ENCODE results near the gene NINL.

- TF ChIP-seq CTCF (IDR thresholded peaks at IDR 0.05 in 8 of 11, conservative IDR thresholded peaks at IDR 0.05 in 3 of 11) (no peak), POLR2AphosphoS5 (IDR thresholded peaks at IDR 0.05) (no peak)
These were observed 19.3 kb upstream of the NINL start for GRCh38 chr20:25604611-25605010.

Data from spleen (tissue), 7 donors.